Stimulated activated naive CD8-positive, alpha-beta T cell treated with anti-CD3 and anti-CD28 coated beads, Interleukin-15, Interleukin-2, amounts not matched to agents 100 ng/mL and 50 ng/mL, for 24 hours (primary cell): ENCODE results near the gene OR13J1.
"Not testable (repeated sequence)": the region's sequence is repeated elsewhere in the genome, so short reads cannot be mapped to it uniquely, and the experiment has no call there.

Experiments
- H3K27ac Mint-ChIP-seq: one replicate; pipeline ENCODE4 v1.8.0; 2021; ENCODE audit warnings: mild to moderate bottlenecking, mixed read lengths
- H3K27me3 Mint-ChIP-seq: one replicate; pipeline ENCODE4 v1.8.0; 2021; ENCODE audit warnings: mixed read lengths
- H3K36me3 Mint-ChIP-seq: one replicate; pipeline ENCODE4 v1.8.0; 2021; ENCODE audit warnings: low read depth, mixed read lengths
- H3K4me1 Mint-ChIP-seq: one replicate; pipeline ENCODE4 v1.8.0; 2021; ENCODE audit warnings: low read depth, mixed read lengths
- H3K4me3 Mint-ChIP-seq: one replicate; pipeline ENCODE4 v1.8.0; 2021; ENCODE audit warnings: mild to moderate bottlenecking, mixed read lengths
- H3K9me3 Mint-ChIP-seq: one replicate; pipeline ENCODE4 v1.8.0; 2021; ENCODE audit warnings: mixed read lengths

Gene OR13J1, protein sequence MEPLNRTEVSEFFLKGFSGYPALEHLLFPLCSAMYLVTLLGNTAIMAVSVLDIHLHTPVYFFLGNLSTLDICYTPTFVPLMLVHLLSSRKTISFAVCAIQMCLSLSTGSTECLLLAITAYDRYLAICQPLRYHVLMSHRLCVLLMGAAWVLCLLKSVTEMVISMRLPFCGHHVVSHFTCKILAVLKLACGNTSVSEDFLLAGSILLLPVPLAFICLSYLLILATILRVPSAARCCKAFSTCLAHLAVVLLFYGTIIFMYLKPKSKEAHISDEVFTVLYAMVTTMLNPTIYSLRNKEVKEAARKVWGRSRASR

DNA sequence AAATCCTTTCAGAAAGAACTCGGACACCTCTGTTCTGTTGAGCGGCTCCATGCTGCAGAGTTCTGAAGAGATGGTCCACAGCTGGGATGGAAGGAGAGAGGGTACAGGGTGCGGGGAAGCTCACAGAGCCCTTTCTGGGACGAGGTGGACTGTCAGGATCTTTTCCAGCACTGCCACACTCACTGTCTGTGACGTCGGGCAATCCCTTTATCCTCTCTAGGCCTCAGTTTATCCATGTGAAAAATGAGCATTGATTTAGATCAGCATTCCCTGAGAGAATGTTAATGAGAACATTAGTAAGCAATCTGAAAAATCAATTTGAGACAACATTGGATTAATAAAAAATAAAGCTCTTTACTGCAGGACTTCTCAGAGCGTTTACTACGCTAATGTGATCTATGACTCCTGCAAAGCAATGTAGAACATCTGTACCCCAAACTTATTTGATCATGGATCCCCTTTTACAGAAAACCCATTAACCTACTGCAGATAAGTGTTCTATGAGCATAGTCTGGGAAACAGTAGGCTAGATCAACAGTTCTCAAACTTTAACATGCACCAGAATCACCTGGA, at the start of gene OR13J1:
Gene OR13J1 (minus strand): TSS at position 51 of the 573 bp plus-strand sequence. CDS start 0 bp downstream, at position 51.
- no peaks in the 10 kb centered on the region for H3K4me1 Mint-ChIP-seq
- no peak within 1 kb of the TSS for H3K27ac Mint-ChIP-seq
- no peaks in the 10 kb centered on the region for H3K9me3 Mint-ChIP-seq
- no peak within 1 kb of the TSS for H3K4me3 Mint-ChIP-seq
- H3K27me3 Mint-ChIP-seq, result peaks cover 6% of the 10 kb centered on the region
- H3K36me3 Mint-ChIP-seq, result no peaks in the 10 kb centered on the region

DNA sequence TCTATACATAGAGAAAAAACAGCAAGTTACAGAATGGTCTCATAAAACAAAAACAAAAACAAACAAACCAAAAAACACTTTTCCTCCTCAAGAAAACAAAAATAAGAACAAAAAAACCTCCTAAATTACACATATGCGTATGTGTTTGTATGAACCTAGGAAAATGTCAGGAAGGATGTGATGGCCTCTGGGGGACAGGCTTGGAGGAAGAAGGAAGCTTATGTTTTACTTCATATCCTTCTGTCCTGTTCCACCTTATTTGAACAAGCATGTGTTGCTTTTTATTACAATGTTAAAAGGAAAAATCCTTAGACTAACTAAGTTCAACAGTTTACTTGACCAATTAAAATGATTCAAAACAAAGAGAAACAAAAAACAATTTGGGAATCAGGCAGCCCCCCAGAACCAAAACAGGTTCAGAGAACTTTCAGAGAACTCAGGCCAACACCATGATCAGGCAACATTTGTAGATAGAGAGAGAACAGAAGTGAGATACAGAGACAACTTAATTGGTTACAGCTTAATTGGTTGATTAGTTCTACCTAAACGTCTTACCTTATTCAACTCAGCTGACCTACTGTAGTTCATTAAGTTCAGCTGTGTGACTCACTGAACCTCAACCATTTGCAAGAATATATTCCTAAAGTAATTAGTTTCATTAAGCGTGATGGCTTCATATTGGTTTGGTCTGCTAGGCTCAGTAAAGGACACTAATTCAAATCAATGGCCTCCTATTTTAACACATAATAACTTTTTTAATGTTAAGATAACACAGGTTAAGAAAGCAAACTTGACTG, 49.2 kb upstream of the OR13J1 start:
- H3K4me1 Mint-ChIP-seq, result peaks cover 25% of the 10 kb centered on the region
- H3K4me3 Mint-ChIP-seq, result no peak overlapping the region
- H3K9me3 Mint-ChIP-seq, result no peaks in the 10 kb centered on the region
- no peaks in the 10 kb centered on the region for H3K27me3 Mint-ChIP-seq
- H3K27ac Mint-ChIP-seq, result no peak overlapping the region
- H3K36me3 Mint-ChIP-seq, result no peaks in the 10 kb centered on the region

DNA sequence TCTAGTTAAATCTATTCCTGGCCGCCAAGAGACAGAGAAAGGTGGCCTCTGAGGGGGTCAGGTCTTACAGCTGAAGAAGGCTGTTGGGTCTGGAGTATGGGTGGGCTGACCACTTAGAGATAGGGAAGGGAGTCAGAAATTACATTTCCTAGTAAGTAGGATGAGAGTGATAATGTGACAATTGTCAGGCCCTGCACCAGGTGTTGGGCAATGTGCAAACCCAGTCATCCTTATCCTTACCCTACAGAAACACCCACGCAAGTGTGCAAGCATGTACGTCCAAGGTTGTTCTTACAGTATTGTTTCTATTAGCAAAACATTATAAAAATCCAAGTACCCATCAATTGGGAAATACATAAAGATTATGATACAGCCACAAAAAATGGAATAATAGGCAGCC, 48.6 kb upstream of the OR13J1 start:
- Mint-ChIP-seq H3K36me3 (no peaks in the 10 kb centered on the region), H3K4me3 (no peak overlapping the region), H3K27ac (no peak overlapping the region), H3K4me1 (peaks cover 19% of the 10 kb centered on the region), H3K9me3 (no peaks in the 10 kb centered on the region), H3K27me3 (no peaks in the 10 kb centered on the region)

DNA sequence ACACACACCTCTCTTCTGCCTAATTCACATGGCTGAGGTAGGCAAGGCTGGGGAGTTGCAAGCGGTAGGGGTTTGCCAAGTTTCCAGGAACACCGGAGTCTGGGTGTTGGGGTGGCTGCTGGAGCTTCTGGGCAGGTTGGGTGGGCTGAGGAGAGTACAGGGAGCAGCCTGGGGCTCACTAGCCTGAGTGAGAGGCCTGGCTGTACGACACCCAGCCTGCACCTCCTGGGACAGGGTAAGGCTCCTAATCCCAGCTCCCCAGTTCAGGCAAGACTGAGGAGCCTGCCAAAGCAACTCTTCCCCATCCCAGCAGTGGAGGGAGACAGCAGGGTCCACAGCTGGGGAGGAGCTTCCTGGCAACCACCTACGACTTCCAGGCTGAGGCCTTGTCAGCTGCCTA, 47.1 kb upstream of the OR13J1 start:
- Mint-ChIP-seq H3K9me3 (no peaks in the 10 kb centered on the region), H3K27me3 (no peaks in the 10 kb centered on the region), H3K36me3 (no peaks in the 10 kb centered on the region), H3K27ac (no peak overlapping the region), H3K4me1 (peaks cover 13% of the 10 kb centered on the region), H3K4me3 (no peak overlapping the region)

DNA sequence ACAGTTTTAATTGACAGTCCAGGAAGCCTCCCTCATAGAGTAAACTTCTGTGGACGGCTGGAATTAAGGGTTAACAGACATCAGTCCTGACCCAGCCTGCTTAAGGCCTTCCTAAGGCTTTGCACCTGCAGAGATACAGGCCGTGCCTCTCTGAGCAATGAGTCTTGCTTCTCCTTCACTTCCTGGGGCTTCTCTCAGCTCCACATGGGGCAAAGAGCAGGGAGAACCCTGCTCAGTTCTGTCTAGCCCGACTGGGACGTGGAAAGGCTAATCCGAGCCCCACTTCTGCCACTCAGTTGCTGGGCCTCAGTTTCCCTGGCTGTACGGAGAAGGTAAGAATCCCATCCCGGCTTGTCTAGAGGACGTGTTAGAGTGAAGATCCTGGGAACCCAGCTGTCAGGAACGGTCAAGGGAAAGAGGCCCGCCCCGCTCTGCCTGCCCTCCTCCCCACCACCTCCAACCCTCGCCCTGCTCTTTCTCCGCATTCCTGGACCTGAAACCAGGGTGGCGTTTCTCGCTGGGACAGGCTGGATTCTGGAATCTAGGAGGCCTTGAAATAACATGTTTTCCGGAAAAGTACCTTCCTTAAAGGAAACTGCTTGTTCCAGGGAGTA, 45.6 kb upstream of the OR13J1 start:
- Mint-ChIP-seq H3K4me3 (no peak overlapping the region), H3K27ac (no peak overlapping the region), H3K9me3 (no peaks in the 10 kb centered on the region), H3K36me3 (no peaks in the 10 kb centered on the region), H3K27me3 (no peaks in the 10 kb centered on the region), H3K4me1 (peaks cover 24% of the 10 kb centered on the region)

DNA sequence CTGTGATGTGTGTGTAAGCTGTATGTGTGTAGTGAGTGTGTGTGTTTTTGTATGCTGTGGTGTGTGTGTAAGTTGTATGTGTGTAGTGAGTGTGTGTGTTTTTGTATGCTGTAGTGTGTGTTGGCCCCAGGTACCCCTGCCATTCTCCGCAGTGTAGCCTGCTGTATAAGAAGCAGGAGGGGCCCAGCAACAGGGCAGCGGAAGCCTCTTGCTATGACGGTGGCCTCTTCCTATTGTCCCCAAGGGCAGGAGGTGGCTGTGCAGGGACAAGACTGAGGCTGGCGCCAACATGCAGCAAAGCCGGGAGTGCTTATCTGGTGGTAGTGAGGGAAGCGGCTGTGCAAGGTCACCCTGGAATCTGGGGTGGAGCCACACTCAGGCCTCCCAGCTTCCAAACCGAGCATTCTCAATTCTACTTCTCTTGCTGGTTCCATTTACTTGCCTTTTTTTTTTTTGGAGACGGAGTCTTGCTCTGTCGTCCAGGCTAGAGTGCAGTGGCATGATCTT, 44.2 kb upstream of the OR13J1 start:
- H3K9me3 Mint-ChIP-seq, result no peaks in the 10 kb centered on the region
- no peaks in the 10 kb centered on the region for H3K36me3 Mint-ChIP-seq
- H3K27ac Mint-ChIP-seq, result no peak overlapping the region
- peaks cover 26% of the 10 kb centered on the region for H3K4me1 Mint-ChIP-seq
- no peak overlapping the region for H3K4me3 Mint-ChIP-seq
- H3K27me3 Mint-ChIP-seq, result no peaks in the 10 kb centered on the region

DNA sequence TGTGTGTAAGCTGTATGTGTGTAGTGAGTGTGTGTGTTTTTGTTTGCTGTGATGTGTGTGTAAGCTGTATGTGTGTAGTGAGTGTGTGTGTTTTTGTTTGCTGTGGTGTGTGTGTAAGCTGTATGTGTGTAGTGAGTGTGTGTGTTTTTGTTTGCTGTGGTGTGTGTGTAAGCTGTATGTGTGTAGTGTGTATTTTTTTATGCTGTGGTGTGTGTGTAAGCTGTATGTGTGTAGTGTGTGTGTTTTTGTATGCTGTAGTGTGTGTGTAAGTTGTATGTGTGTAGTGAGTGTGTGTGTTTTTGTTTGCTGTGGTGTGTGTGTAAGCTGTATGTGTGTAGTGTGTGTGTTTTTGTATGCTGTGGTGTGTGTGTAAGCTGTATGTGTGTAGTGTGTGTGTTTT, 43.2 kb upstream of the OR13J1 start:
- not testable (repeated sequence) for H3K27me3 Mint-ChIP-seq, H3K36me3 Mint-ChIP-seq, H3K27ac Mint-ChIP-seq, H3K9me3 Mint-ChIP-seq, H3K4me3 Mint-ChIP-seq
- peaks cover 30% of the 10 kb centered on the region for H3K4me1 Mint-ChIP-seq

DNA sequence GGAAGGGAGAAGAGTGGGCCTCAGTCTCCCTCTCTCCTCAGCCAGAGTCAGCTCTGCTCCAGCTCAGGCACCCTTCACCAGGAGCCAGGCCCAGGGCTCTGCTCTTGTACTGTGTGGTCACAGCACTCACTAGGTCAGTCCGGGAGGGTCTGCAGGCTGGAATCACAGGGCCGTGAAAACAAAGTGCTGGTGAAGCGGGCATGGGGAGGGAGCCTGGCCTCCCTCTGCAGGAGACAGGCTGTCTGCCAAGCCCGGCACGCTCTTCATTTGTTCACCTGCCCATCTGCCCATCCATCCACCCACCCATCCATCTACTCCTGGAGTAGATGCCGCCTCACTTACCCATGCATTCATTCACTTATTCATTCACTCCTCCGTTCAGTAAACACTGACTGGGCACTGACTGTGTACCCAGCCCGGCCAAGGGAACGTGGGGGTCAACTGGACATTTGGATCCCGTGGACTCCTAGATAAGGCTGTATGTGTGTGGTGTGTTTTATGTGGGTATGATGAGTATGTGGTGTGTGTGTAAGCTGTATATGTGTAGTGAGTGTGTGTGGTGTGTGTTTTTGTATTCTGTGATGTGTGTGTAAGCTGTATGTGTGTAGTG, 42.7 kb upstream of the OR13J1 start:
- H3K4me1 Mint-ChIP-seq, result peaks cover 34% of the 10 kb centered on the region
- H3K36me3 Mint-ChIP-seq, result no peaks in the 10 kb centered on the region
- no peak overlapping the region for H3K27ac Mint-ChIP-seq
- no peaks in the 10 kb centered on the region for H3K9me3 Mint-ChIP-seq
- no peak overlapping the region for H3K4me3 Mint-ChIP-seq
- H3K27me3 Mint-ChIP-seq, result no peaks in the 10 kb centered on the region

DNA sequence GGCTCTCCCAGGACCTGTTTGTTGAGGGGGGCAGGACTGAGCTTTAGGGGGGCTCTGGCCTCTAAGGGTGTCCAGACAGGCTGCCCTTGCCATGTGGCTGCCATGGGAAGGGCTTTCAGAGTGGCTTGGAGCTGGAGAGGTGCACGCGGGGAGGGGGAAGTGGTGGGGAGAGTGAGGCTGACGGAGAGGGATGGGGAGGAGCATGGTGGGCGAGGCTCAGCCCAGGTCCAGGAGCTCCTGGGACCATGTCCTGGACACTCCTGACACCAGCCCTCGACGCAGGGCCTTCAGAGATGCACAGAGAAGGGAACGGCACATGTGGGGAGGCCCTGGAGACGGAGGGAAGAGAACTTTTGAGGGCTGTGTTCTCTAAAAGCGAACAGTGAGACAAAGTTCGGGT, 41.5 kb upstream of the OR13J1 start:
- Mint-ChIP-seq H3K4me3 (no peak overlapping the region), H3K4me1 (peaks cover 38% of the 10 kb centered on the region), H3K9me3 (no peaks in the 10 kb centered on the region), H3K36me3 (no peaks in the 10 kb centered on the region), H3K27ac (no peak overlapping the region), H3K27me3 (no peaks in the 10 kb centered on the region)

DNA sequence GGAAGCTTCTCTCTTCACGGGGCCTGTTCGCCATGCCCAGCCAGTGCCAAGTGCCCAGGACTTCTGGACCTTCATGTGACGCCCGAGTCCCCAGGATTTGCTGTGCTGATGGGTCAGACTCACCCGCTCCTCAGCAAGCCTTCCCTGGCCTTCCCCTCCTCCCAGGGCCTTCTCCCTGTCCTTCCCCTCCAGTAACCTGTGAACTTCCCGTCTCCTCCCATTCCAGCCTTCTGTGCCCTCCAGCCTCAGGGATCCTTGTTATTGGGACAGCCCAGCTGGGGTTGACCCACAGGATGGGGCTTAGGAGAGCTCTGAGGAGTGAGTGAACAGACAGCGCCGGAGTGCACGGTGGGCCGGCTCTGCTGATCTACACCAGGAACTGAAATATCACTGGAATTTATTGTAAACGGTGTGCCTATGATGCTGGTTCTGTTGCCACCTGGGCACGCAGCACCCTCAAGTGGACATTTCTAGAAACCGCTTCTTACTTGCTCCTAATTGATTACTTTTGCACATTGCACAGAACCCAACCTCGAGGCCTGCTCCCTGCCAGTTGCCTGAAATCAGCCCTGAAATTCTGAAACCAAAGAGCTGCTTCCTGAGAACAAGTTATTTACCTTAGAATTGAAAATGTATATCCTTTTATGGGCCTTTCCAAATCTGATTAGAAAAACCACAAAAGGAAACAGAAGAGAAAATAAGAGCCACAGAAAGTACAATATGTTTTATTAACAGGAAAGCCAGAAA, 40.6 kb upstream of the OR13J1 start:
- no peaks in the 10 kb centered on the region for H3K9me3 Mint-ChIP-seq
- H3K4me3 Mint-ChIP-seq, result no peak overlapping the region
- peak overlapping the region; percentile 77 for H3K27ac Mint-ChIP-seq
- no peaks in the 10 kb centered on the region for H3K36me3 Mint-ChIP-seq
- no peaks in the 10 kb centered on the region for H3K27me3 Mint-ChIP-seq
- peaks cover 38% of the 10 kb centered on the region for H3K4me1 Mint-ChIP-seq

DNA sequence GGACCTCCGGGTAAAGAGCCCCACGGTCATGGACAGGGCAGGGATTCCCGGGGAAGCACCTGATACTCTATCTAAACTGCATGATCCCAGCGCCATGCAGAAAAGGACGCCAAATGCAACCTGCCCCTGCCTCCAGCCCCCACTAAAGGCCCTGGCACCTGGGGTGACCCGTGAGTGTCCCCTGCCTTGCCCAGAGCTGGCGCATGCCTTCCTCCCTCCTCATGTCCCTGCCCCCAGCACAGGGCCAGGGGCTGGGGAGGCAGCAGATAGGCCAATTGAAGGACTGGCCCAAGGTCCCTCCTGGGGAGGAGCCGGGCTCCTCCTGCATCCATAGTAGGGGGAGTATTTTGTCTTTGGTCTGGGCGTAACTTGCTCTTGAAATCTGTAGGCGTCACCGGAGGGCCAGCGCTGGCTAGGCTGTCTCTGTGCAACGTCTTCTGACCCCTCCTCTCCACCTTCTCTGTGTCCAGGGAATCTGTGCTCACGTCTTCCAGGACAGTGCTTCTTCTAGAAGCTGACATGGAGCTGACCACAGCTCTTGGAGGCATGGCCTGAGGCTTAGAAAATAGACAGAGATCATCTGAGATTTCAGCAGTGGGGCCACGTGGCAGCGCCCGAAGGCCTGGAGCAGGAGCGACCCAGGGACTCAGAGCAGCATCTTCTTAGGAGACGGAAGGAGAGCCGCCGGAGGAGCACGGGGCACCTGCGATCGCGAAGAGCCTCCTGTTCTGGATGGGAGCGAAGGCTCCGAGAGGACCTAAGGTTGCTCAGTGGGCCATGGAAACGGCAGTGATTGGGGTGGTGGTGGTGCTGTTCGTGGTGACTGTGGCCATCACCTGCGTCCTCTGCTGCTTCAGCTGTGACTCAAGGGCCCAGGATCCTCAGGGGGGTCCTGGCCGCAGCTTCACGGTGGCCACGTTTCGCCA, 39.7 kb upstream of the OR13J1 start:
- Mint-ChIP-seq H3K4me1 (peaks cover 38% of the 10 kb centered on the region), H3K27ac (no peak overlapping the region), H3K4me3 (no peak overlapping the region), H3K36me3 (no peaks in the 10 kb centered on the region), H3K9me3 (no peaks in the 10 kb centered on the region), H3K27me3 (no peaks in the 10 kb centered on the region)

DNA sequence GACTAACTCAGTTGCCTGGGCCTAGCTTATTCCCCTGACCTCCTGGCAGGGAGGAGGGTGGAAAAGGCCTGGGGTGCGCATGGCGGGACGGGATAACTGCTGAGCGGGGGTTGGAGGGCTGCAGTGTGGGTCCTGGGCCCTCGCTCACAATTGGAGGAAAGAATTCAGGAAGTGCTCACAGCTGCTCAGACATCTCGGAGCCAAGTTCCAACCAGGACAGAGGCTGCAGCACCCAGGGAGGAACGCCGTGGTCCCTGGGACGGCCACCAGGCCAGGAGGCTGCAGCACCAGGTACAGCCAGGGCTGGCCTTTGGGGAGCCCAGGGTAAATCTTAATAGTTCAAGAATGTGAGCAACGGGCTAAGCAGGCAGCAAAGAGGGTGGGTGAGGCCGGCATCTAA, 39.1 kb upstream of the OR13J1 start, which contains the start of gene SPAAR:
Gene SPAAR (plus strand): TSS at position 217 of the 400 bp plus-strand sequence. CDS start 974 bp downstream, outside the sequence.
- peaks cover 38% of the 10 kb centered on the region for H3K4me1 Mint-ChIP-seq

DNA sequence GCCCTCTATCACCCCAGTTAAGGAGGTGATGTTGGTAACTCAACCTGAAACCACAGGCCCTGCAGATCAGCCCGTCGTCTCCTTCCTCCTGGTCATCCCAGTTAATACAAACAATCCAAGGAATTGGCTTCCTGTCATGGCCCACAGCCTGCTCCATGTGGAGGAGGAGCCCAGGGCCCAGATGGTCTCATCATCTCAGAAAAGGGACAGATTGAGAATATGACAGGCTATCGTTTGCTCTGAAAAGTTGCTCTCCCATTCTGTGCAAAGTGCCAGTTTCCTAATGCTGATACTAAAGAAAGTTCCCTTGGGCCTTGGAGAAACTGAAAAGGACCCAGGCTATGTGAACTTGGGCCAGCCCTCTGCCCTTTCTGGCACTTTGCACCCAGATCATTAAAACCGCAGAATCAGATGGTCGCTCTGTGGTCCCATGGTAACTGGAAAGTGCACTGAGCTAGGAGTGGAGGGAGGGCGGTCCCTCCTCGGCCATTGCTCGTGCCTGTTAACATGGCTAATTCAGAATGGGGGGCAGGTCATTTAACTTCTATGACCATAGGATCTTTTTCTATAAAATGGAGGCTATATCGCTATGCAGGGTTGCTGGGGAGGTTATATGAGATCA, 38.4 kb upstream of the OR13J1 start:
- H3K4me1 Mint-ChIP-seq, result peaks cover 38% of the 10 kb centered on the region
- no peak overlapping the region for H3K27ac Mint-ChIP-seq
- H3K27me3 Mint-ChIP-seq, result no peaks in the 10 kb centered on the region
- H3K9me3 Mint-ChIP-seq, result no peaks in the 10 kb centered on the region
- H3K4me3 Mint-ChIP-seq, result no peak overlapping the region
- no peaks in the 10 kb centered on the region for H3K36me3 Mint-ChIP-seq

More for the DNA sequence above, 39.1 kb upstream of the OR13J1 start, which contains the start of gene SPAAR:
- H3K36me3 Mint-ChIP-seq, result no peaks in the 10 kb centered on the region
- no peak within 1 kb of the TSS for H3K4me3 Mint-ChIP-seq
- H3K9me3 Mint-ChIP-seq, result no peaks in the 10 kb centered on the region
- H3K27ac Mint-ChIP-seq, result no peak within 1 kb of the TSS
- no peaks in the 10 kb centered on the region for H3K27me3 Mint-ChIP-seq
